ENCODE measurements around the gene NPR1. TPM values are rescaled to one million over a fixed set of nuclear protein-coding genes. Genes with fewer than 3 reads are reported as not detected.

NPR1 gene
- total and polyA plus RNA-seq, 2 experiments from 2014 or later = 3.7 to 9.0 TPM

DNA sequence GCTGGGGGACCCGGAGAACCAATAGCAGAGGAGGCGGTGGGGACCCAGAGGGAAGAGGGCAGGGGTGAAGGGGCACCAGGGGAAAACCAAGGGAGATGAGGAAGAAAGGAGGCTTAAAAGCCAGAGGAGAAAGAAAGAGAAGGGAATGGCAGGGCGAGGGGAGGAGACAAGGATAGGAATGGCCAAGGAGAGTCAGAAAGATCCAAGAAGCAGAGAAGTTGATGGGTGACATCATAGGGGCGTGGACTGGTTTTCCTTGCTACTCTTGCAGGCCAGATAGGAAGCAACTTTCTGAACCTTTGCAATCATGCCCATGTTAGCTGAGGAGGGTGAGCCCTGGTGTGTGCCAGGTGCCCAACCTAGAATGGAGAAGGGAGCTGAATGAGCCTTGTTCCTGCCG lies 5.4 kb downstream of the NPR1 start:
- no peaks in the 10 kb centered on the region for H3K36me3 ChIP-seq (ENCODE audit: insufficient read depth)
- no peaks in the 10 kb centered on the region for H3K79me2 ChIP-seq (replicated peaks; ENCODE audit: insufficient read depth)
- DNase-seq (ENCODE audit: low spot score) = no peak
- H3K36me3 Mint-ChIP-seq (ENCODE audit: low read depth) = peaks cover 58% of the 10 kb centered on the region
- peaks cover 6% of the 10 kb centered on the region for H3K4me1 ChIP-seq (ENCODE audit: insufficient read depth)
- 0 out of 2 replicates have a peak, but pooled peaks cover 2% of the 10 kb centered on the region for H3F3A ChIP-seq (replicated peaks; ENCODE audit: low read depth)
- H2AFZ ChIP-seq = no peak overlapping the region
- no peak overlapping the region for H3K4me2 ChIP-seq
- peaks cover 28% of the 10 kb centered on the region for H3K27me3 Mint-ChIP-seq (ENCODE audit: insufficient read depth, low read depth, poor library complexity)
- H3K9me3 Mint-ChIP-seq = no peaks in the 10 kb centered on the region; the same call in 1 of the 3 replicates
- H3K4me3 Mint-ChIP-seq = no peak overlapping the region
- no peak for ATAC-seq
- no peaks in the 10 kb centered on the region for H3K9me2 ChIP-seq (ENCODE audit: insufficient read depth)
- H3K27ac Mint-ChIP-seq = no peak overlapping the region
- H3K4me3 ChIP-seq = no peak overlapping the region
- TF ChIP-seq NANOG (IDR thresholded peaks at IDR 0.05; ENCODE audit: borderline replicate concordance) (no peak), CTCF (conservative IDR thresholded peaks at IDR 0.05; ENCODE audit: low read depth in 2 of 2) (no peak), POLR2AphosphoS5 (IDR thresholded peaks at IDR 0.05; ENCODE audit: low read depth) (no peak), ZNF114 (CRISPR knock-in tag; IDR thresholded peaks at IDR 0.05) (no peak), ZNF331 (CRISPR knock-in tag; IDR thresholded peaks at IDR 0.05; ENCODE audit: low read depth) (no peak), ZNF462 (CRISPR knock-in tag; IDR thresholded peaks at IDR 0.05) (no peak), JUNB (IDR thresholded peaks at IDR 0.05; ENCODE audit: unreplicated experiment) (no peak), STAT1 (IDR thresholded peaks at IDR 0.05; ENCODE audit: unreplicated experiment) (no peak), EZH2phosphoT487 (IDR thresholded peaks at IDR 0.05; ENCODE audit: unreplicated experiment) (no peak), EZH2 (IDR thresholded peaks at IDR 0.05; ENCODE audit: low read depth, unreplicated experiment) (no peak), CREB1 (CRISPR knock-in tag; IDR thresholded peaks at IDR 0.05; ENCODE audit: low read depth) (no peak)
- TF ChIP-seq, protein P1, sequence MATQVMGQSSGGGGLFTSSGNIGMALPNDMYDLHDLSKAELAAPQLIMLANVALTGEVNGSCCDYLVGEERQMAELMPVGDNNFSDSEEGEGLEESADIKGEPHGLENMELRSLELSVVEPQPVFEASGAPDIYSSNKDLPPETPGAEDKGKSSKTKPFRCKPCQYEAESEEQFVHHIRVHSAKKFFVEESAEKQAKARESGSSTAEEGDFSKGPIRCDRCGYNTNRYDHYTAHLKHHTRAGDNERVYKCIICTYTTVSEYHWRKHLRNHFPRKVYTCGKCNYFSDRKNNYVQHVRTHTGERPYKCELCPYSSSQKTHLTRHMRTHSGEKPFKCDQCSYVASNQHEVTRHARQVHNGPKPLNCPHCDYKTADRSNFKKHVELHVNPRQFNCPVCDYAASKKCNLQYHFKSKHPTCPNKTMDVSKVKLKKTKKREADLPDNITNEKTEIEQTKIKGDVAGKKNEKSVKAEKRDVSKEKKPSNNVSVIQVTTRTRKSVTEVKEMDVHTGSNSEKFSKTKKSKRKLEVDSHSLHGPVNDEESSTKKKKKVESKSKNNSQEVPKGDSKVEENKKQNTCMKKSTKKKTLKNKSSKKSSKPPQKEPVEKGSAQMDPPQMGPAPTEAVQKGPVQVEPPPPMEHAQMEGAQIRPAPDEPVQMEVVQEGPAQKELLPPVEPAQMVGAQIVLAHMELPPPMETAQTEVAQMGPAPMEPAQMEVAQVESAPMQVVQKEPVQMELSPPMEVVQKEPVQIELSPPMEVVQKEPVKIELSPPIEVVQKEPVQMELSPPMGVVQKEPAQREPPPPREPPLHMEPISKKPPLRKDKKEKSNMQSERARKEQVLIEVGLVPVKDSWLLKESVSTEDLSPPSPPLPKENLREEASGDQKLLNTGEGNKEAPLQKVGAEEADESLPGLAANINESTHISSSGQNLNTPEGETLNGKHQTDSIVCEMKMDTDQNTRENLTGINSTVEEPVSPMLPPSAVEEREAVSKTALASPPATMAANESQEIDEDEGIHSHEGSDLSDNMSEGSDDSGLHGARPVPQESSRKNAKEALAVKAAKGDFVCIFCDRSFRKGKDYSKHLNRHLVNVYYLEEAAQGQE (IDR thresholded peaks at IDR 0.05; ENCODE audit: unreplicated experiment) = no peak
- TF ChIP-seq, protein P2, sequence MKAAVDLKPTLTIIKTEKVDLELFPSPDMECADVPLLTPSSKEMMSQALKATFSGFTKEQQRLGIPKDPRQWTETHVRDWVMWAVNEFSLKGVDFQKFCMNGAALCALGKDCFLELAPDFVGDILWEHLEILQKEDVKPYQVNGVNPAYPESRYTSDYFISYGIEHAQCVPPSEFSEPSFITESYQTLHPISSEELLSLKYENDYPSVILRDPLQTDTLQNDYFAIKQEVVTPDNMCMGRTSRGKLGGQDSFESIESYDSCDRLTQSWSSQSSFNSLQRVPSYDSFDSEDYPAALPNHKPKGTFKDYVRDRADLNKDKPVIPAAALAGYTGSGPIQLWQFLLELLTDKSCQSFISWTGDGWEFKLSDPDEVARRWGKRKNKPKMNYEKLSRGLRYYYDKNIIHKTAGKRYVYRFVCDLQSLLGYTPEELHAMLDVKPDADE (IDR thresholded peaks at IDR 0.05) = no peak
- H4K20me1 ChIP-seq (replicated peaks; ENCODE audit: insufficient read depth) = no peaks in the 10 kb centered on the region
- H3K27ac ChIP-seq (ENCODE audit: low read depth) = no peak overlapping the region
- H3K27me3 ChIP-seq (ENCODE audit: insufficient read depth) = peaks cover 24% of the 10 kb centered on the region
- peaks cover 23% of the 10 kb centered on the region for H3K4me1 Mint-ChIP-seq

Measured in GM23338 (cell line).